HepG2 (cell line): ENCODE data around the gene TSC22D1. TPM values are rescaled to one million over a fixed set of nuclear protein-coding genes. Genes with fewer than 3 reads are reported as not detected.

ENCODE experiments used
- ATAC-seq: fragments of 200-7000 bp; cut with Tn5 transposase; 3 replicates; pipeline ENCODE4 v1.9.1; 2020; ENCODE audit warnings: mild to moderate bottlenecking, moderate library complexity
- BruUV-seq: library from RNA; stranded (reverse); fragments of 400-500 nt; replicated peaks from 2 replicates; lab custom pipeline; 2021; lab: Mats Ljungman, UMichigan
- CTCF ChIA-PET: fragments of 300-600 bp; formaldehyde crosslinking; extraction: SDS; loops from one replicate; lab custom pipeline; 2021; ENCODE audit warnings: low total read pairs, inconsistent platforms, low intra/inter-chr PET ratio; lab: Yijun Ruan, JAX
- POLR2A ChIA-PET: fragments of 350-600 bp; sonication (Branson Sonifier 250); formaldehyde crosslinking; loops from one replicate; lab custom pipeline; 2020; ENCODE audit warnings: antibody characterized with exemption, inconsistent platforms; lab: Yijun Ruan, JAX
- DNase-seq: peaks from one replicate; pipeline ENCODE4 v3.0.0-alpha.2; 2015; ENCODE audit warnings: low spot score
- FAIRE-seq: peaks from 3 replicates; lab custom pipeline; 2011; peaks lifted over from hg19 to GRCh38; lab: Jason Lieb, UNC
- H2AFZ ChIP-seq: one replicate; pipeline ENCODE4 v1.6.1; 2011; ENCODE audit warnings: low read length, inconsistent platforms
- H3K27ac ChIP-seq: fragments of 300-600 bp; 3 replicates; pipeline ENCODE4 v1.8.0; 2011; ENCODE audit warnings: mixed run types, mild to moderate bottlenecking, mixed read lengths, low read length, inconsistent platforms; ENCODE audit not compliant: insufficient read depth; ENCODE audit errors: extremely low read length
- H3K27me3 ChIP-seq, 2 experiments: fragments of 200-600 bp in 1 of 2; 2 replicates in 1 of 2; 3 replicates in 1 of 2; pipeline versions ENCODE4 v1.6.0 to v1.8.0; 2011; ENCODE audit warnings: low read length in 2 of 2, mild to moderate bottlenecking in 2 of 2, moderate library complexity in 2 of 2, inconsistent platforms in 1 of 2; ENCODE audit not compliant: insufficient read depth in 2 of 2, control insufficient read depth in 1 of 2
- H3K36me3 ChIP-seq, 2 experiments: fragments of 200-600 bp in 1 of 2; replicated peaks in 1 of 2; 2 replicates in 1 of 2; 3 replicates in 1 of 2; pipeline versions ENCODE4 v1.5.1 to v1.8.0; 2011; ENCODE audit warnings: low read length in 2 of 2, inconsistent platforms in 1 of 2; ENCODE audit not compliant: insufficient read depth in 2 of 2, control insufficient read depth in 1 of 2
- H3K4me1 ChIP-seq: 2 replicates; pipeline ENCODE4 v1.5.1; 2012; ENCODE audit warnings: low read length, inconsistent platforms; ENCODE audit not compliant: insufficient read depth
- H3K4me2 ChIP-seq: 2 replicates; pipeline ENCODE4 v1.6.0; 2011; ENCODE audit warnings: low read depth, low read length, inconsistent platforms
- H3K4me3 ChIP-seq, 3 experiments: fragments of 200-600 bp in 1 of 3; sonication (generic), shearing (Covaris generic) in 1 of 3; replicated peaks in 1 of 3; 2 replicates each; pipeline ENCODE4 v1.5.1; 2011 to 2016; ENCODE audit warnings: low read length in 3 of 3, inconsistent platforms in 2 of 3, low read depth in 2 of 3, mild to moderate bottlenecking in 2 of 3, control low read depth in 1 of 3, mixed read lengths in 1 of 3; ENCODE audit not compliant: insufficient read depth in 1 of 3
- H3K79me2 ChIP-seq: one replicate; pipeline ENCODE4 v1.6.1; 2011; ENCODE audit warnings: low read length, inconsistent platforms; ENCODE audit not compliant: insufficient read depth
- H3K9ac ChIP-seq: 2 replicates; pipeline ENCODE4 v1.6.0; 2011; ENCODE audit warnings: mild to moderate bottlenecking, low read depth, low read length, inconsistent platforms; ENCODE audit not compliant: insufficient read depth
- H3K9me3 ChIP-seq: 2 replicates; pipeline ENCODE4 v1.5.1; 2012; ENCODE audit warnings: mild to moderate bottlenecking, low read length
- H4K20me1 ChIP-seq: 2 replicates; pipeline ENCODE4 v1.6.0; 2011; ENCODE audit warnings: inconsistent platforms, mild to moderate bottlenecking, low read length, moderate library complexity; ENCODE audit not compliant: insufficient read depth
- ATF7-NPFF ChIP-seq: sonication (generic); formaldehyde crosslinking; IDR thresholded peaks from 2 replicates; pipeline ENCODE4 v1.8.1; 2023; ENCODE audit warnings: mild to moderate bottlenecking, low read depth, missing genetic modification reagents, moderate library complexity
- DNMT3B ChIP-seq: conservative IDR thresholded peaks from 2 replicates; pipeline ENCODE4 v1.6.1; 2016; ENCODE audit warnings: missing biosample characterization, control low read depth
- THAP11 ChIP-seq: IDR thresholded peaks from 2 replicates; pipeline ENCODE4 v1.6.1; 2016; ENCODE audit warnings: missing biosample characterization, missing genetic modification reagents
- ZNF234 ChIP-seq: sonication (generic); formaldehyde crosslinking; conservative IDR thresholded peaks from 2 replicates; pipeline ENCODE4 v1.5.1; 2020; ENCODE audit warnings: mild to moderate bottlenecking, missing genetic modification reagents
- ZNF572 ChIP-seq: sonication (generic); formaldehyde crosslinking; IDR thresholded peaks from 2 replicates; pipeline ENCODE4 v1.5.1; 2020; ENCODE audit warnings: mild to moderate bottlenecking, missing genetic modification reagents
- ZNF761 ChIP-seq: sonication (generic); formaldehyde crosslinking; conservative IDR thresholded peaks from 2 replicates; pipeline ENCODE4 v1.4.0; 2020; ENCODE audit warnings: mild to moderate bottlenecking, missing genetic modification reagents
- WGBS: methylation state at CpG from one replicate; pipeline ENCODE4 v1.1.6; 2017; ENCODE audit warnings: low lambda C conversion rate; 5-methylcytosine and 5-hydroxymethylcytosine counted together
- in situ Hi-C: cut with HindIII; loops from 2 replicates; pipeline ENCODE4 v1.10.0; 2017; ENCODE audit warnings: low pct_unique_long_range_greater_than_20kb; ENCODE audit not compliant: extremely low pct_ligation_motif_present
- intact Hi-C: fragments of 100-400 bp; cut with micrococcal nuclease; formaldehyde crosslinking; loops from one replicate; pipeline ENCODE4 v1.10.0; 2022; ENCODE audit not compliant: unreplicated experiment
- polyA plus RNA-seq, 8 experiments: library from polyadenylated mRNA; depleted of rRNA in 3 of 8; stranded (reverse) in 7 of 8; unstranded in 1 of 8; fragments of >200 nt; fragmentation: Illumina TruSeq in 4 of 8; extraction: Trizol in 4 of 8; gene quantifications; 2 replicates each; pipeline versions ENCODE4 v1.2.1 to v1.2.3, GENCODE V29; 2011 to 2016; ENCODE audit warnings: low read depth in 4 of 8, missing spikeins in 1 of 8, mixed read lengths in 1 of 8; ENCODE audit not compliant: insufficient read depth in 1 of 8
- total RNA-seq, 5 experiments: library from RNA; depleted of rRNA; stranded (reverse); fragments of >200 nt; fragmentation: Illumina TruSeq; extraction: Trizol; gene quantifications; 2 replicates each; pipeline ENCODE4 v1.2.3, GENCODE V29; 2016; ENCODE audit warnings: low read depth in 1 of 5
- TF ChIP-seq, protein P1 (sequence below): sonication (generic); formaldehyde crosslinking; IDR thresholded peaks from 2 replicates; pipeline ENCODE4 v1.9.0; 2021; ENCODE audit warnings: mild to moderate bottlenecking, missing genetic modification reagents
- TF ChIP-seq, protein P2 (sequence below): sonication (generic); formaldehyde crosslinking; IDR thresholded peaks from 2 replicates; pipeline ENCODE4 v1.4.0; 2020; ENCODE audit warnings: mild to moderate bottlenecking, missing genetic modification reagents, borderline replicate concordance
- TF ChIP-seq, protein P3 (sequence below): sonication (generic); formaldehyde crosslinking; IDR thresholded peaks from 2 replicates; pipeline ENCODE4 v1.4.0; 2020; ENCODE audit warnings: missing genetic modification reagents, mild to moderate bottlenecking, borderline replicate concordance
- TF ChIP-seq, protein P4 (sequence below): IDR thresholded peaks from 2 replicates; pipeline ENCODE4 v1.6.1; 2016; ENCODE audit warnings: missing compliant biosample characterization, missing genetic modification reagents, borderline replicate concordance

Gene TSC22D1
- total and polyA plus RNA-seq, 2 of the 13 experiments (the other 11 are each of a cell fraction or from before 2014, with no cell fraction given) = 18.4 to 35.7 TPM

DNA sequence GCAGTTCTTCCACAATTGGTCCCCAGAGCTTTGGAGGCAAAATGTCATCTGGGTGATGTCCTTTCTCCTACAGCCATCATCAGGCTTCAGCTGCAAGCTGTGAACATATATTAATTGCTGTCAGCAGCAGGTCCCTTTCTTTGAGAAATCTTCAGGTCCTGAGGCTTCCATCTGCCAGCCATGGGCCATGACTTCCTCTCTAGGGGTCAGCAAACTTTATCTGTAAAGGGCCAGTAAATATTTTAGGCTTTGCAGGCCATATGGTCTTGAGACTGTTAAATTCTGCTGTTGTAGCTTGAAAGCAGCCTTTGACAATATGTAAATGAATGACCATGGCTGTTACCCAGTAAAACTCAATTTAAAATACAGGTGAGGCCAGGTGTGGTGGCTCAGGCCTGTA lies 175.4 kb downstream of the TSC22D1 start (continued):
- TF ChIP-seq, protein P1, sequence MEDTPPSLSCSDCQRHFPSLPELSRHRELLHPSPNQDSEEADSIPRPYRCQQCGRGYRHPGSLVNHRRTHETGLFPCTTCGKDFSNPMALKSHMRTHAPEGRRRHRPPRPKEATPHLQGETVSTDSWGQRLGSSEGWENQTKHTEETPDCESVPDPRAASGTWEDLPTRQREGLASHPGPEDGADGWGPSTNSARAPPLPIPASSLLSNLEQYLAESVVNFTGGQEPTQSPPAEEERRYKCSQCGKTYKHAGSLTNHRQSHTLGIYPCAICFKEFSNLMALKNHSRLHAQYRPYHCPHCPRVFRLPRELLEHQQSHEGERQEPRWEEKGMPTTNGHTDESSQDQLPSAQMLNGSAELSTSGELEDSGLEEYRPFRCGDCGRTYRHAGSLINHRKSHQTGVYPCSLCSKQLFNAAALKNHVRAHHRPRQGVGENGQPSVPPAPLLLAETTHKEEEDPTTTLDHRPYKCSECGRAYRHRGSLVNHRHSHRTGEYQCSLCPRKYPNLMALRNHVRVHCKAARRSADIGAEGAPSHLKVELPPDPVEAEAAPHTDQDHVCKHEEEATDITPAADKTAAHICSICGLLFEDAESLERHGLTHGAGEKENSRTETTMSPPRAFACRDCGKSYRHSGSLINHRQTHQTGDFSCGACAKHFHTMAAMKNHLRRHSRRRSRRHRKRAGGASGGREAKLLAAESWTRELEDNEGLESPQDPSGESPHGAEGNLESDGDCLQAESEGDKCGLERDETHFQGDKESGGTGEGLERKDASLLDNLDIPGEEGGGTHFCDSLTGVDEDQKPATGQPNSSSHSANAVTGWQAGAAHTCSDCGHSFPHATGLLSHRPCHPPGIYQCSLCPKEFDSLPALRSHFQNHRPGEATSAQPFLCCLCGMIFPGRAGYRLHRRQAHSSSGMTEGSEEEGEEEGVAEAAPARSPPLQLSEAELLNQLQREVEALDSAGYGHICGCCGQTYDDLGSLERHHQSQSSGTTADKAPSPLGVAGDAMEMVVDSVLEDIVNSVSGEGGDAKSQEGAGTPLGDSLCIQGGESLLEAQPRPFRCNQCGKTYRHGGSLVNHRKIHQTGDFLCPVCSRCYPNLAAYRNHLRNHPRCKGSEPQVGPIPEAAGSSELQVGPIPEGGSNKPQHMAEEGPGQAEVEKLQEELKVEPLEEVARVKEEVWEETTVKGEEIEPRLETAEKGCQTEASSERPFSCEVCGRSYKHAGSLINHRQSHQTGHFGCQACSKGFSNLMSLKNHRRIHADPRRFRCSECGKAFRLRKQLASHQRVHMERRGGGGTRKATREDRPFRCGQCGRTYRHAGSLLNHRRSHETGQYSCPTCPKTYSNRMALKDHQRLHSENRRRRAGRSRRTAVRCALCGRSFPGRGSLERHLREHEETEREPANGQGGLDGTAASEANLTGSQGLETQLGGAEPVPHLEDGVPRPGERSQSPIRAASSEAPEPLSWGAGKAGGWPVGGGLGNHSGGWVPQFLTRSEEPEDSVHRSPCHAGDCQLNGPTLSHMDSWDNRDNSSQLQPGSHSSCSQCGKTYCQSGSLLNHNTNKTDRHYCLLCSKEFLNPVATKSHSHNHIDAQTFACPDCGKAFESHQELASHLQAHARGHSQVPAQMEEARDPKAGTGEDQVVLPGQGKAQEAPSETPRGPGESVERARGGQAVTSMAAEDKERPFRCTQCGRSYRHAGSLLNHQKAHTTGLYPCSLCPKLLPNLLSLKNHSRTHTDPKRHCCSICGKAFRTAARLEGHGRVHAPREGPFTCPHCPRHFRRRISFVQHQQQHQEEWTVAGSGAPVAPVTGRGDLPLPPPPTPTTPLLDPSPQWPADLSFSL (CRISPR knock-in tag) = no peak

DNA sequence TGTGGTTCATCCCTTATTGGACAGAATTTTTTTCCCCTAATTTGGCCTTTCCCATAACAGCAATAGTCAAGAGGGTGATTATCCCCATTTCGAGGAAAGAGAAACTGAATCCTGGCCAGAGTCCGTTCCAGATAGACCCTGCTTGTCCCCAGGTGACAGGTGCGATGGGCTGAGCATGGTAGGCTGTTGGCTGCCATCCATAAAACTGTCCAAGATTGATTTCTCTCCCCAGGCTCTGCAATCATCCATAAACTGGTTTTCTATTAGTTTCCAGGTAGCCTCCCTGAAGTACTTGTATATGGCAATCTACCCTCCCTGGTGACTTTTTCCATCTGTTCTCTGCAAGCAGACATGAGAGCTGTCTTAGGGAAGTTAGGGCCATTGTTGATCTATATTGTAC lies 177.1 kb downstream of the TSC22D1 start:
- Histone ChIP-seq H3K36me3 (no peaks in the 10 kb centered on the region), H3K9ac (no peak overlapping the region), H2AFZ (no peak overlapping the region), H3K79me2 (no peaks in the 10 kb centered on the region), H3K4me2 (no peak overlapping the region), H3K4me1 (peaks cover 45% of the 10 kb centered on the region), H4K20me1 (no peaks in the 10 kb centered on the region), H3K27ac (no peak overlapping the region), H3K4me3 (no peak overlapping the region), H3K27me3 (no peaks in the 10 kb centered on the region), H3K9me3 (no peaks in the 10 kb centered on the region)
- 78% methylated on average over 3 of the region's 3 CpGs for WGBS
- ChIA-PET CTCF (no interaction called here), POLR2A (interaction anchor here (1.1 kb wide), 1 partner anchor 38 kb away, joined by 3 read pairs; no protein-coding TSS in a partner anchor)
- FAIRE-seq = no peak
- DNase-seq = no peak
- intact Hi-C loops (no loop called here), in situ Hi-C loops (no loop called here)
- no peak for ATAC-seq
- no TSS peak for BruUV-seq
- TF ChIP-seq, protein P2, sequence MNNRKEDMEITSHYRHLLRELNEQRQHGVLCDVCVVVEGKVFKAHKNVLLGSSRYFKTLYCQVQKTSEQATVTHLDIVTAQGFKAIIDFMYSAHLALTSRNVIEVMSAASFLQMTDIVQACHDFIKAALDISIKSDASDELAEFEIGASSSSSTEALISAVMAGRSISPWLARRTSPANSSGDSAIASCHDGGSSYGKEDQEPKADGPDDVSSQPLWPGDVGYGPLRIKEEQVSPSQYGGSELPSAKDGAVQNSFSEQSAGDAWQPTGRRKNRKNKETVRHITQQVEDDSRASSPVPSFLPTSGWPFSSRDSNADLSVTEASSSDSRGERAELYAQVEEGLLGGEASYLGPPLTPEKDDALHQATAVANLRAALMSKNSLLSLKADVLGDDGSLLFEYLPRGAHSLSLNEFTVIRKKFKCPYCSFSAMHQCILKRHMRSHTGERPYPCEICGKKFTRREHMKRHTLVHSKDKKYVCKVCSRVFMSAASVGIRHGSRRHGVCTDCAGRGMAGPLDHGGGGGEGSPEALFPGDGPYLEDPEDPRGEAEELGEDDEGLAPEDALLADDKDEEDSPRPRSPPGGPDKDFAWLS (CRISPR knock-in tag) = no peak
- no peak for TF ChIP-seq THAP11
- TF ChIP-seq, protein P3, sequence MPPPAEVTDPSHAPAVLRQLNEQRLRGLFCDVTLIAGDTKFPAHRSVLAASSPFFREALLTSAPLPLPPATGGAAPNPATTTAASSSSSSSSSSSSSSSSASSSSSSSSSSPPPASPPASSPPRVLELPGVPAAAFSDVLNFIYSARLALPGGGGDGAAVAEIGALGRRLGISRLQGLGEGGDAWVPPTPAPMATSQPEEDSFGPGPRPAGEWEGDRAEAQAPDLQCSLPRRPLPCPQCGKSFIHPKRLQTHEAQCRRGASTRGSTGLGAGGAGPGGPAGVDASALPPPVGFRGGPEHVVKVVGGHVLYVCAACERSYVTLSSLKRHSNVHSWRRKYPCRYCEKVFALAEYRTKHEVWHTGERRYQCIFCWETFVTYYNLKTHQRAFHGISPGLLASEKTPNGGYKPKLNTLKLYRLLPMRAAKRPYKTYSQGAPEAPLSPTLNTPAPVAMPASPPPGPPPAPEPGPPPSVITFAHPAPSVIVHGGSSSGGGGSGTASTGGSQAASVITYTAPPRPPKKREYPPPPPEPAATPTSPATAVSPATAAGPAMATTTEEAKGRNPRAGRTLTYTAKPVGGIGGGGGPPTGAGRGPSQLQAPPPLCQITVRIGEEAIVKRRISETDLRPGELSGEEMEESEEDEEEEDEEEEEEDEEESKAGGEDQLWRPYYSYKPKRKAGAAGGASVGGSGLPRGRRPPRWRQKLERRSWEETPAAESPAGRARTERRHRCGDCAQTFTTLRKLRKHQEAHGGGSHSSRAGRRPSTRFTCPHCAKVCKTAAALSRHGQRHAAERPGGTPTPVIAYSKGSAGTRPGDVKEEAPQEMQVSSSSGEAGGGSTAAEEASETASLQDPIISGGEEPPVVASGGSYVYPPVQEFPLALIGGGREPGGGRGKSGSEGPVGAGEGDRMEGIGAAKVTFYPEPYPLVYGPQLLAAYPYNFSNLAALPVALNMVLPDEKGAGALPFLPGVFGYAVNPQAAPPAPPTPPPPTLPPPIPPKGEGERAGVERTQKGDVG (CRISPR knock-in tag) = no peak
- no peak for TF ChIP-seq ATF7-NPFF
- TF ChIP-seq, protein P4, sequence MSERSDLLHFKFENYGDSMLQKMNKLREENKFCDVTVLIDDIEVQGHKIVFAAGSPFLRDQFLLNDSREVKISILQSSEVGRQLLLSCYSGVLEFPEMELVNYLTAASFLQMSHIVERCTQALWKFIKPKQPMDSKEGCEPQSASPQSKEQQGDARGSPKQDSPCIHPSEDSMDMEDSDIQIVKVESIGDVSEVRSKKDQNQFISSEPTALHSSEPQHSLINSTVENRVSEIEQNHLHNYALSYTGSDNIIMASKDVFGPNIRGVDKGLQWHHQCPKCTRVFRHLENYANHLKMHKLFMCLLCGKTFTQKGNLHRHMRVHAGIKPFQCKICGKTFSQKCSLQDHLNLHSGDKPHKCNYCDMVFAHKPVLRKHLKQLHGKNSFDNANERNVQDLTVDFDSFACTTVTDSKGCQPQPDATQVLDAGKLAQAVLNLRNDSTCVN (CRISPR knock-in tag) = no peak
- no peak for TF ChIP-seq ZNF234 (CRISPR knock-in tag)
- no peak for TF ChIP-seq DNMT3B (CRISPR knock-in tag)
- no peak for TF ChIP-seq ZNF572
- TF ChIP-seq ZNF761 (CRISPR knock-in tag) = no peak
